WTC11 (cell line): ENCODE results near the gene SETD1B. TPM values are rescaled to one million over a fixed set of nuclear protein-coding genes. Genes with fewer than 3 reads are reported as not detected.

Experiments
- ATAC-seq: fragments of 200-7000 bp; cut with Tn5 transposase; 2 replicates; pipeline ENCODE4 v1.10.0; 2021; ENCODE audit warnings: mild to moderate bottlenecking, moderate library complexity
- CTCF ChIA-PET: fragments of 300-600 bp; sonication (Branson Sonifier 250); formaldehyde crosslinking; loops from one replicate; lab custom pipeline; 2021; ENCODE audit warnings: antibody characterized with exemption; lab: Charles Lee
- POLR2A ChIA-PET: fragments of 350-600 bp; sonication (Branson Sonifier 250); formaldehyde crosslinking; loops from one replicate; lab custom pipeline; 2021; ENCODE audit warnings: antibody characterized with exemption; lab: Charles Lee
- DNase-seq: peaks from one replicate; pipeline ENCODE4 v3.0.0; 2021; ENCODE audit warnings: low spot score
- H3K27ac Mint-ChIP-seq: 2 replicates; pipeline ENCODE4 v1.8.0; 2021; ENCODE audit warnings: mixed read lengths
- H3K27me3 Mint-ChIP-seq: 2 replicates; pipeline ENCODE4 v1.8.0; 2021; ENCODE audit warnings: low read depth, mild to moderate bottlenecking, moderate library complexity, mixed read lengths
- H3K36me3 Mint-ChIP-seq: 2 replicates; pipeline ENCODE4 v1.8.0; 2021; ENCODE audit warnings: mixed read lengths
- H3K4me1 Mint-ChIP-seq: 2 replicates; pipeline ENCODE4 v1.8.0; 2022; ENCODE audit warnings: mixed read lengths
- H3K4me3 Mint-ChIP-seq: 2 replicates; pipeline ENCODE4 v1.8.0; 2021; ENCODE audit warnings: mild to moderate bottlenecking, moderate library complexity, mixed read lengths
- H3K9me3 Mint-ChIP-seq: 2 replicates; pipeline ENCODE4 v1.8.0; 2021; ENCODE audit warnings: mixed read lengths
- ATF1 ChIP-seq: sonication (generic); formaldehyde crosslinking; IDR thresholded peaks from 2 replicates; pipeline ENCODE4 v1.8.1; 2023; ENCODE audit warnings: mild to moderate bottlenecking, moderate library complexity, missing genetic modification reagents
- CREB1 ChIP-seq: sonication (generic); formaldehyde crosslinking; IDR thresholded peaks from 2 replicates; pipeline ENCODE4 v1.8.0; 2023; ENCODE audit warnings: mild to moderate bottlenecking, missing genetic modification reagents
- JAZF1 ChIP-seq: fragments of 250-450 bp; sonication (Bioruptor Pico); IDR thresholded peaks from 2 replicates; pipeline ENCODE4 v1.9.0; 2021; ENCODE audit warnings: moderate library complexity, mild to moderate bottlenecking, inconsistent platforms
- KAT7 ChIP-seq: sonication (generic); formaldehyde crosslinking; IDR thresholded peaks from 2 replicates; pipeline ENCODE4 v1.8.1; 2023; ENCODE audit warnings: missing genetic modification reagents, mild to moderate bottlenecking, borderline replicate concordance
- MXD4 ChIP-seq: fragments of 250-450 bp; sonication (Bioruptor Pico); IDR thresholded peaks from 2 replicates; pipeline ENCODE4 v1.8.0; 2021; ENCODE audit warnings: mild to moderate bottlenecking, moderate library complexity, borderline replicate concordance
- NFATC4 ChIP-seq: fragments of 250-450 bp; sonication (Bioruptor Pico); IDR thresholded peaks from 2 replicates; pipeline ENCODE4 v1.9.0; 2021; ENCODE audit warnings: mild to moderate bottlenecking
- NFYB ChIP-seq: sonication (generic); formaldehyde crosslinking; conservative IDR thresholded peaks from 2 replicates; pipeline ENCODE4 v1.8.0; 2022; ENCODE audit warnings: low read depth, missing genetic modification reagents
- NR3C1 ChIP-seq: sonication (generic); formaldehyde crosslinking; conservative IDR thresholded peaks from 2 replicates; pipeline ENCODE4 v1.8.1; 2023; ENCODE audit warnings: low read depth, mild to moderate bottlenecking, missing genetic modification reagents
- RELA ChIP-seq: sonication (generic); formaldehyde crosslinking; IDR thresholded peaks from 2 replicates; pipeline ENCODE4 v1.8.1; 2022; ENCODE audit warnings: missing genetic modification reagents, mild to moderate bottlenecking, borderline replicate concordance
- SOX15 ChIP-seq: fragments of 250-450 bp; sonication (Bioruptor Pico); IDR thresholded peaks from 2 replicates; pipeline ENCODE4 v1.9.0; 2021; ENCODE audit warnings: mild to moderate bottlenecking
- SP1 ChIP-seq: sonication (generic); formaldehyde crosslinking; conservative IDR thresholded peaks from 2 replicates; pipeline ENCODE4 v1.8.1; 2022; ENCODE audit warnings: missing genetic modification reagents
- TCF7 ChIP-seq: sonication (generic); formaldehyde crosslinking; IDR thresholded peaks from 2 replicates; pipeline ENCODE4 v1.8.0; 2022; ENCODE audit warnings: mild to moderate bottlenecking, low read depth, missing genetic modification reagents, moderate library complexity
- ZNF138 ChIP-seq: sonication (generic); formaldehyde crosslinking; conservative IDR thresholded peaks from 2 replicates; pipeline ENCODE4 v1.8.1; 2022; ENCODE audit warnings: mild to moderate bottlenecking, moderate library complexity, missing genetic modification reagents
- ZNF423 ChIP-seq: fragments of 250-450 bp; sonication (Bioruptor Pico); IDR thresholded peaks from 2 replicates; pipeline ENCODE4 v2.1.2; 2022; ENCODE audit warnings: mild to moderate bottlenecking, moderate library complexity
- total RNA-seq: library from RNA; stranded (reverse); gene quantifications from 3 replicates; pipeline ENCODE4 v1.2.3, GENCODE V29; 2021
- TF ChIP-seq, protein P1 (sequence below): sonication (generic); formaldehyde crosslinking; IDR thresholded peaks from 2 replicates; pipeline ENCODE4 v1.8.1; 2023; ENCODE audit warnings: mild to moderate bottlenecking, missing genetic modification reagents
- TF ChIP-seq, protein P2 (sequence below): sonication (generic); formaldehyde crosslinking; IDR thresholded peaks from 2 replicates; pipeline ENCODE4 v1.8.1; 2022; ENCODE audit warnings: mild to moderate bottlenecking, missing genetic modification reagents, moderate library complexity, borderline replicate concordance
- TF ChIP-seq, protein P3 (sequence below): sonication (generic); formaldehyde crosslinking; IDR thresholded peaks from 2 replicates; pipeline ENCODE4 v1.8.1; 2023; ENCODE audit warnings: mild to moderate bottlenecking, missing genetic modification reagents, moderate library complexity
- TF ChIP-seq, protein P4 (sequence below): sonication (generic); formaldehyde crosslinking; IDR thresholded peaks from 2 replicates; pipeline ENCODE4 v1.8.0; 2023; ENCODE audit warnings: mild to moderate bottlenecking, missing genetic modification reagents
- TF ChIP-seq, protein P5 (sequence below): sonication (generic); formaldehyde crosslinking; conservative IDR thresholded peaks from 2 replicates; pipeline ENCODE4 v1.8.1; 2022; ENCODE audit warnings: mild to moderate bottlenecking, missing genetic modification reagents
- TF ChIP-seq, protein P6 (sequence below): sonication (generic); formaldehyde crosslinking; IDR thresholded peaks from 2 replicates; pipeline ENCODE4 v1.8.1; 2023; ENCODE audit warnings: mild to moderate bottlenecking, missing genetic modification reagents, moderate library complexity
- TF ChIP-seq, protein P7 (sequence below): sonication (generic); formaldehyde crosslinking; IDR thresholded peaks from 2 replicates; pipeline ENCODE4 v1.8.0; 2022; ENCODE audit warnings: mild to moderate bottlenecking, missing genetic modification reagents
- TF ChIP-seq, protein P8 (sequence below): fragments of 250-450 bp; sonication (Bioruptor Pico); IDR thresholded peaks from 2 replicates; pipeline ENCODE4 v2.1.2; 2022; ENCODE audit warnings: mild to moderate bottlenecking, moderate library complexity

SETD1B gene
- total RNA-seq, 1 experiment from 2014 or later, result 19.5 TPM

DNA sequence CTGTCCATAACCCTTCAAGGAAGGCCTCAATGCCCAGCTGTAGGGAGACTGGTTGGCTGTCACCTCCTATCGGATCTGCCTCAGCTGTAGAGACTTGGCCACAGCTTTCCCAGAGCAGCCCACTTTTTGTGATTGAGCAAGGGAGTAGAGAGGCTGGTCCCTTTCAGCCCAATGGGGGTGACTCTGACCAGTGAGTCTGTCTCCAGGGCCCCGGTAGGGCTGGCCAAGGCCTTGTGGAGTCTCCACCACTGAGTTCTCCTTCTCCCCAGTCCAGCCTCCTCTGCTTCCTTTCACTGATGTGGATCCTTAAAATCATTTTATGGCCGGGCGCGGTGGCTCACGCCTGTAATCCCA is 69.4 kb downstream of the SETD1B start (continued):
- TF ChIP-seq, protein P1, sequence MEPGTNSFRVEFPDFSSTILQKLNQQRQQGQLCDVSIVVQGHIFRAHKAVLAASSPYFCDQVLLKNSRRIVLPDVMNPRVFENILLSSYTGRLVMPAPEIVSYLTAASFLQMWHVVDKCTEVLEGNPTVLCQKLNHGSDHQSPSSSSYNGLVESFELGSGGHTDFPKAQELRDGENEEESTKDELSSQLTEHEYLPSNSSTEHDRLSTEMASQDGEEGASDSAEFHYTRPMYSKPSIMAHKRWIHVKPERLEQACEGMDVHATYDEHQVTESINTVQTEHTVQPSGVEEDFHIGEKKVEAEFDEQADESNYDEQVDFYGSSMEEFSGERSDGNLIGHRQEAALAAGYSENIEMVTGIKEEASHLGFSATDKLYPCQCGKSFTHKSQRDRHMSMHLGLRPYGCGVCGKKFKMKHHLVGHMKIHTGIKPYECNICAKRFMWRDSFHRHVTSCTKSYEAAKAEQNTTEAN (CRISPR knock-in tag), result no peak
- TF ChIP-seq SP1 (no peak), SOX15 (CRISPR knock-in tag) (no peak), ZNF423 (CRISPR knock-in tag) (no peak), NFATC4 (CRISPR knock-in tag) (no peak)
- TF ChIP-seq, protein P2, sequence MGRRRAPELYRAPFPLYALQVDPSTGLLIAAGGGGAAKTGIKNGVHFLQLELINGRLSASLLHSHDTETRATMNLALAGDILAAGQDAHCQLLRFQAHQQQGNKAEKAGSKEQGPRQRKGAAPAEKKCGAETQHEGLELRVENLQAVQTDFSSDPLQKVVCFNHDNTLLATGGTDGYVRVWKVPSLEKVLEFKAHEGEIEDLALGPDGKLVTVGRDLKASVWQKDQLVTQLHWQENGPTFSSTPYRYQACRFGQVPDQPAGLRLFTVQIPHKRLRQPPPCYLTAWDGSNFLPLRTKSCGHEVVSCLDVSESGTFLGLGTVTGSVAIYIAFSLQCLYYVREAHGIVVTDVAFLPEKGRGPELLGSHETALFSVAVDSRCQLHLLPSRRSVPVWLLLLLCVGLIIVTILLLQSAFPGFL (CRISPR knock-in tag), result no peak
- TF ChIP-seq, all 79 proteins: peak for 0

DNA sequence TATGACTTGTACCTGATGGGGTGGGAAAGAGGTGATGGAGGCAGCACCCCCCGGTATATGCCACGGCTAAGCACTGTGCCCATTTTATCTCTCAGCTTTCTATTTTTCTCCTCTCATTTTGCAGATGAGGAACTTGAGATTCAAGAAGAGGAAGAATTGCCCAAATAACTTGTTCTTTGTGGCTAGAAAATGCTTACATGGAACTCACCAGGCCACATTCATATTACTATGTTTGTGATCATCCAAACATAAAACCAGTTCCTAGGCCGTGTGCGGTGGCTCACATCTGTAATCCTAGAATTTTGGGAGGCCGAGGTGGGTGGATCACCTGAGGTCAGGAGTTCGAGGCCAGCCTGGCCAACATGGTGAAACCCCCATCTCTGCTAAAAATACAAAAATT is 70.3 kb downstream of the SETD1B start:
- ATAC-seq (no peak), DNase-seq (no peak)
- H3K27me3 Mint-ChIP-seq, result no peaks in the 10 kb centered on the region
- H3K36me3 Mint-ChIP-seq, result no peaks in the 10 kb centered on the region
- ChIA-PET POLR2A (no interaction called here), CTCF (interaction anchor here (0.7 to 1.1 kb wide), 2 partner anchors 45 to 80 kb away, joined by 3 read pairs; partner anchors contain the start of genes CFAP251 and RHOF)
- TF ChIP-seq, protein P3, sequence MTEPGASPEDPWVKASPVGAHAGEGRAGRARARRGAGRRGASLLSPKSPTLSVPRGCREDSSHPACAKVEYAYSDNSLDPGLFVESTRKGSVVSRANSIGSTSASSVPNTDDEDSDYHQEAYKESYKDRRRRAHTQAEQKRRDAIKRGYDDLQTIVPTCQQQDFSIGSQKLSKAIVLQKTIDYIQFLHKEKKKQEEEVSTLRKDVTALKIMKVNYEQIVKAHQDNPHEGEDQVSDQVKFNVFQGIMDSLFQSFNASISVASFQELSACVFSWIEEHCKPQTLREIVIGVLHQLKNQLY (CRISPR knock-in tag), result no peak
- no peak for TF ChIP-seq SOX15 (CRISPR knock-in tag)
- TF ChIP-seq RELA (CRISPR knock-in tag), result no peak
- TF ChIP-seq, protein P4, sequence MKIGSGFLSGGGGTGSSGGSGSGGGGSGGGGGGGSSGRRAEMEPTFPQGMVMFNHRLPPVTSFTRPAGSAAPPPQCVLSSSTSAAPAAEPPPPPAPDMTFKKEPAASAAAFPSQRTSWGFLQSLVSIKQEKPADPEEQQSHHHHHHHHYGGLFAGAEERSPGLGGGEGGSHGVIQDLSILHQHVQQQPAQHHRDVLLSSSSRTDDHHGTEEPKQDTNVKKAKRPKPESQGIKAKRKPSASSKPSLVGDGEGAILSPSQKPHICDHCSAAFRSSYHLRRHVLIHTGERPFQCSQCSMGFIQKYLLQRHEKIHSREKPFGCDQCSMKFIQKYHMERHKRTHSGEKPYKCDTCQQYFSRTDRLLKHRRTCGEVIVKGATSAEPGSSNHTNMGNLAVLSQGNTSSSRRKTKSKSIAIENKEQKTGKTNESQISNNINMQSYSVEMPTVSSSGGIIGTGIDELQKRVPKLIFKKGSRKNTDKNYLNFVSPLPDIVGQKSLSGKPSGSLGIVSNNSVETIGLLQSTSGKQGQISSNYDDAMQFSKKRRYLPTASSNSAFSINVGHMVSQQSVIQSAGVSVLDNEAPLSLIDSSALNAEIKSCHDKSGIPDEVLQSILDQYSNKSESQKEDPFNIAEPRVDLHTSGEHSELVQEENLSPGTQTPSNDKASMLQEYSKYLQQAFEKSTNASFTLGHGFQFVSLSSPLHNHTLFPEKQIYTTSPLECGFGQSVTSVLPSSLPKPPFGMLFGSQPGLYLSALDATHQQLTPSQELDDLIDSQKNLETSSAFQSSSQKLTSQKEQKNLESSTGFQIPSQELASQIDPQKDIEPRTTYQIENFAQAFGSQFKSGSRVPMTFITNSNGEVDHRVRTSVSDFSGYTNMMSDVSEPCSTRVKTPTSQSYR, result no peak
- no peak for TF ChIP-seq ZNF138 (CRISPR knock-in tag)
- H3K4me1 Mint-ChIP-seq, result no peaks in the 10 kb centered on the region
- H3K9me3 Mint-ChIP-seq, result no peaks in the 10 kb centered on the region
- H3K27ac Mint-ChIP-seq, result no peak overlapping the region
- no peak overlapping the region for H3K4me3 Mint-ChIP-seq

DNA sequence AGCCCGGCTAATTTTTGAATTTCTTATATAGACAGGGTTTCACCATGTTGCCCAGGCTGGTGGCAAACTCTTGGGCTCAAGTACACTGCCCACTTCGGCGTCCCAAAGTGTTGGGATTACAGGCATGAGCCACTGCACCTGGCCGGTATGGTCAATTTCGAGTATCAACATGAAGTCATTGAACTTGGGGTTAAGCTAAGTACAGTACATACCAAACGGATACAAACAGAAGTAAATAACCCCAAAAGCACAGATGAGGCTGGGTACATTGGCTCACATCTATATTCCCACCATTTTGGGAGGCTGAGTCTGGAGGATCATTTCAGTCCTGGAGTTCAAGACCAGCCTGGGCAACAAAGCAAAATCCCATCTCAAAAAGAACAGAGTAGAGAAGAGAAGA is 71.8 kb downstream of the SETD1B start:
- Mint-ChIP-seq H3K27me3 (no peaks in the 10 kb centered on the region), H3K4me3 (no peak overlapping the region), H3K27ac (no peak overlapping the region), H3K4me1 (no peaks in the 10 kb centered on the region), H3K36me3 (no peaks in the 10 kb centered on the region), H3K9me3 (no peaks in the 10 kb centered on the region)
- ChIA-PET POLR2A (no interaction called here), CTCF (interaction anchor here (1.2 kb wide), 1 partner anchor 81 kb away, joined by 3 read pairs; no protein-coding TSS in a partner anchor)
- no peak for ATAC-seq
- no peak for DNase-seq
- TF ChIP-seq NR3C1, result no peak
- no peak for TF ChIP-seq NFYB (CRISPR knock-in tag)
- TF ChIP-seq KAT7 (CRISPR knock-in tag), result no peak
- TF ChIP-seq, protein P5, sequence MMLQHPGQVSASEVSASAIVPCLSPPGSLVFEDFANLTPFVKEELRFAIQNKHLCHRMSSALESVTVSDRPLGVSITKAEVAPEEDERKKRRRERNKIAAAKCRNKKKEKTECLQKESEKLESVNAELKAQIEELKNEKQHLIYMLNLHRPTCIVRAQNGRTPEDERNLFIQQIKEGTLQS (CRISPR knock-in tag), result no peak
- TF ChIP-seq RELA (CRISPR knock-in tag), result no peak
- TF ChIP-seq, protein P6, sequence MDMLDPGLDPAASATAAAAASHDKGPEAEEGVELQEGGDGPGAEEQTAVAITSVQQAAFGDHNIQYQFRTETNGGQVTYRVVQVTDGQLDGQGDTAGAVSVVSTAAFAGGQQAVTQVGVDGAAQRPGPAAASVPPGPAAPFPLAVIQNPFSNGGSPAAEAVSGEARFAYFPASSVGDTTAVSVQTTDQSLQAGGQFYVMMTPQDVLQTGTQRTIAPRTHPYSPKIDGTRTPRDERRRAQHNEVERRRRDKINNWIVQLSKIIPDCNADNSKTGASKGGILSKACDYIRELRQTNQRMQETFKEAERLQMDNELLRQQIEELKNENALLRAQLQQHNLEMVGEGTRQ (CRISPR knock-in tag), result no peak
- TF ChIP-seq ATF1 (CRISPR knock-in tag), result no peak
- no peak for TF ChIP-seq TCF7
- TF ChIP-seq, protein P7, sequence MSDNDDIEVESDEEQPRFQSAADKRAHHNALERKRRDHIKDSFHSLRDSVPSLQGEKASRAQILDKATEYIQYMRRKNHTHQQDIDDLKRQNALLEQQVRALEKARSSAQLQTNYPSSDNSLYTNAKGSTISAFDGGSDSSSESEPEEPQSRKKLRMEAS, result no peak
- no peak for TF ChIP-seq NFATC4 (CRISPR knock-in tag)
- TF ChIP-seq, protein P8, sequence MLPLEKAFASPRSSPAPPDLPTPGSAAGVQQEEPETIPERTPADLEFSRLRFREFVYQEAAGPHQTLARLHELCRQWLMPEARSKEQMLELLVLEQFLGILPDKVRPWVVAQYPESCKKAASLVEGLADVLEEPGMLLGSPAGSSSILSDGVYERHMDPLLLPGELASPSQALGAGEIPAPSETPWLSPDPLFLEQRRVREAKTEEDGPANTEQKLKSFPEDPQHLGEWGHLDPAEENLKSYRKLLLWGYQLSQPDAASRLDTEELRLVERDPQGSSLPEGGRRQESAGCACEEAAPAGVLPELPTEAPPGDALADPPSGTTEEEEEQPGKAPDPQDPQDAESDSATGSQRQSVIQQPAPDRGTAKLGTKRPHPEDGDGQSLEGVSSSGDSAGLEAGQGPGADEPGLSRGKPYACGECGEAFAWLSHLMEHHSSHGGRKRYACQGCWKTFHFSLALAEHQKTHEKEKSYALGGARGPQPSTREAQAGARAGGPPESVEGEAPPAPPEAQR (CRISPR knock-in tag), result no peak
- no peak for TF ChIP-seq CREB1 (CRISPR knock-in tag)
- TF ChIP-seq MXD4 (CRISPR knock-in tag), result no peak
- TF ChIP-seq JAZF1 (CRISPR knock-in tag), result no peak
